AG04450 (cell line): ENCODE results near the gene RASD2. TPM values are rescaled to one million over a fixed set of nuclear protein-coding genes. Genes with fewer than 3 reads are reported as not detected.
"Not testable (repeated sequence)": the region's sequence is repeated elsewhere in the genome, so short reads cannot be mapped to it uniquely, and the experiment has no call there.

ENCODE experiments used
- CTCF ChIA-PET: fragments of 300-600, 350-600 bp; formaldehyde crosslinking; extraction: SDS; loops from one replicate; lab custom pipeline; 2022; ENCODE audit warnings: antibody characterized with exemption, inconsistent platforms; lab: Charles Lee
- POLR2A ChIA-PET: fragments of 350-600 bp; formaldehyde crosslinking; extraction: SDS; loops from one replicate; lab custom pipeline; 2021; ENCODE audit warnings: antibody characterized with exemption, inconsistent platforms; lab: Yijun Ruan, JAX
- DNase-seq: peaks from one replicate; pipeline ENCODE4 v3.0.0-alpha.2; 2011; ENCODE audit warnings: low read depth, low spot score
- H3K27ac ChIP-seq: one replicate; pipeline ENCODE4 v1.5.1; 2012; ENCODE audit warnings: low read depth, low read length, control low read depth
- H3K27me3 ChIP-seq: one replicate; pipeline ENCODE4 v1.6.0; 2012; ENCODE audit warnings: low read length; ENCODE audit not compliant: control insufficient read depth, insufficient read depth
- H3K4me3 ChIP-seq: 2 replicates; pipeline ENCODE4 v1.5.1; 2011; ENCODE audit warnings: mild to moderate bottlenecking, low read depth, low read length, control low read depth
- H3K9me3 ChIP-seq: 2 replicates; pipeline ENCODE4 v1.5.1; 2012; ENCODE audit warnings: low read length; ENCODE audit not compliant: control insufficient read depth, insufficient read depth
- CTCF ChIP-seq: IDR thresholded peaks from 2 replicates; pipeline ENCODE4 v1.5.1; 2011; ENCODE audit warnings: low read depth, low read length, control low read depth, inconsistent platforms
- polyA plus RNA-seq: library from polyadenylated mRNA; depleted of rRNA; stranded (reverse); fragments of >200 nt; gene quantifications from 2 replicates; pipeline ENCODE4 v1.2.3, GENCODE V29; 2011

RASD2 gene
- polyA plus RNA-seq, 1 experiment: 0.14 TPM

- peaks cover 3% of the 10 kb centered on the region for H3K27me3 ChIP-seq
- no peak for DNase-seq
- no peaks in the 10 kb centered on the region for H3K9me3 ChIP-seq
- no peak overlapping the region for H3K4me3 ChIP-seq
- ChIA-PET CTCF (no interaction called here), POLR2A (interaction anchor here (0.9 kb wide), 1 partner anchor 65 kb away, joined by 3 read pairs; no protein-coding TSS in a partner anchor)
- TF ChIP-seq CTCF: no peak
- no peak overlapping the region for H3K27ac ChIP-seq
Observed at GRCh38 chr22:35510951-35511350, 29.7 kb upstream of the RASD2 start.

GRCh38 chr22:35514366-35514765 is 26.3 kb upstream of the RASD2 start:
- no peak for DNase-seq
- Histone ChIP-seq H3K27me3 (peaks cover 7% of the 10 kb centered on the region), H3K27ac (no peak overlapping the region), H3K4me3 (no peak overlapping the region), H3K9me3 (no peaks in the 10 kb centered on the region)
- POLR2A ChIA-PET: no interaction called here
- no peak for TF ChIP-seq CTCF
- CTCF ChIA-PET: no interaction called here

GRCh38 chr22:35515952-35516351 is 24.7 kb upstream of the RASD2 start:
- CTCF ChIA-PET: interaction anchor here (1.1 kb wide), 1 partner anchor 68 kb away, joined by 3 read pairs; no protein-coding TSS in a partner anchor

GRCh38 chr22:35516723-35517122 is 23.9 kb upstream of the RASD2 start:
- Histone ChIP-seq H3K27me3 (peaks cover 9% of the 10 kb centered on the region), H3K27ac (no peak overlapping the region), H3K4me3 (no peak overlapping the region), H3K9me3 (no peaks in the 10 kb centered on the region)
- POLR2A ChIA-PET: interaction anchor here (0.7 kb wide), 2 partner anchors 61 to 83 kb away, joined by 3 to 16 read pairs; no protein-coding TSS in a partner anchor
- CTCF ChIA-PET: interaction anchor here (1.1 kb wide), 1 partner anchor 67 kb away, joined by 3 read pairs; no protein-coding TSS in a partner anchor
- TF ChIP-seq CTCF: no peak
- DNase-seq: no peak

More at GRCh38 chr22:35515952-35516351, 24.7 kb upstream of the RASD2 start:
- not testable (repeated sequence) for H3K9me3 ChIP-seq, DNase-seq, H3K4me3 ChIP-seq, H3K27ac ChIP-seq, H3K27me3 ChIP-seq
- POLR2A ChIA-PET: interaction anchor here (0.7 kb wide), 1 partner anchor 82 kb away, joined by 16 read pairs; no protein-coding TSS in a partner anchor

GRCh38 chr22:35517207-35517606 is 23.4 kb upstream of the RASD2 start:
- TF ChIP-seq CTCF: no peak
- Histone ChIP-seq H3K4me3 (no peak overlapping the region), H3K27me3 (peaks cover 10% of the 10 kb centered on the region), H3K9me3 (no peaks in the 10 kb centered on the region), H3K27ac (no peak overlapping the region)
- ChIA-PET POLR2A (interaction anchor here (0.7 kb wide), 1 partner anchor 60 kb away, joined by 3 read pairs; no protein-coding TSS in a partner anchor), CTCF (interaction anchor here (1.1 kb wide), 1 partner anchor 66 kb away, joined by 3 read pairs; no protein-coding TSS in a partner anchor)
- no peak for DNase-seq
